RKO (cell line): ENCODE results near the gene UBN2.
"Not testable (repeated sequence)": the region's sequence is repeated elsewhere in the genome, so short reads cannot be mapped to it uniquely, and the experiment has no call there.

Source experiments
- DNase-seq: peaks from one replicate; pipeline ENCODE4 v3.0.0-alpha.2; 2016; ENCODE audit warnings: low spot score

Gene UBN2

GRCh38 chr7:139294951-139295575 is 64.0 kb downstream of the UBN2 start:
- no peak for DNase-seq

GRCh38 chr7:139297795-139298194 is 66.8 kb downstream of the UBN2 start:
- no peak for DNase-seq

GRCh38 chr7:139299296-139299695 is 68.3 kb downstream of the UBN2 start:
- DNase-seq, result no peak

GRCh38 chr7:139300390-139300789 is 69.4 kb downstream of the UBN2 start:
- no peak for DNase-seq

GRCh38 chr7:139304517-139304916 is 73.5 kb downstream of the UBN2 start:
- DNase-seq, result no peak

GRCh38 chr7:139317939-139318505 is 87.0 kb downstream of the UBN2 start:
- no peak for DNase-seq

- peak; percentile 41 for DNase-seq
Observed at GRCh38 chr7:139321071-139321745, 90.2 kb downstream of the UBN2 start.

GRCh38 chr7:139324709-139325108 is 93.7 kb downstream of the UBN2 start:
- not testable (repeated sequence) for DNase-seq

GRCh38 chr7:139328375-139328774 is 97.3 kb downstream of the UBN2 start:
- DNase-seq, result peak; percentile 85

- DNase-seq, result no peak
Observed at GRCh38 chr7:139329119-139329518, 98.1 kb downstream of the UBN2 start.

- no peak for DNase-seq
Observed at GRCh38 chr7:139330333-139331030, 99.4 kb downstream of the UBN2 start.

- DNase-seq, result no peak
Observed at GRCh38 chr7:139332697-139333359, 101.8 kb downstream of the UBN2 start.

GRCh38 chr7:139333443-139333842 is 102.4 kb downstream of the UBN2 start:
- not testable (repeated sequence) for DNase-seq

- no peak for DNase-seq
Observed at GRCh38 chr7:139334399-139335150, 103.5 kb downstream of the UBN2 start.

GRCh38 chr7:139339025-139339424 is 108.0 kb downstream of the UBN2 start:
- DNase-seq, result no peak

- no peak for DNase-seq
Observed at GRCh38 chr7:139339698-139340036, 108.6 kb downstream of the UBN2 start.

GRCh38 chr7:139340037-139340807 is 109.2 kb downstream of the UBN2 start:
- peak; percentile 100 for DNase-seq

GRCh38 chr7:139340808-139341057 is 109.7 kb downstream of the UBN2 start:
- DNase-seq, result no peak

GRCh38 chr7:139341058-139341775 is 110.2 kb downstream of the UBN2 start, which contains the start of gene FMC1:
Gene FMC1 (plus strand): TSS chr7:139341337. CDS start chr7:139341385, 48 bp downstream.
- peak; percentile 97 for DNase-seq

GRCh38 chr7:139341776-139342226 is 110.8 kb downstream of the UBN2 start:
- DNase-seq, result no peak
